DND-41 (cell line): ENCODE measurements around the gene TCERG1L.

Experiments used
- ATAC-seq: fragments of 200-7000 bp; cut with Tn5 transposase; 3 replicates; pipeline ENCODE4 v1.9.1; 2021; ENCODE audit warnings: low read depth; ENCODE audit not compliant: insufficient read depth
- DNase-seq: peaks from one replicate; pipeline ENCODE4 v3.0.0-alpha.2; 2020
- H2AFZ ChIP-seq: 2 replicates; pipeline ENCODE4 v1.6.0; 2012; ENCODE audit warnings: low read depth, low read length
- H3K27ac ChIP-seq: 2 replicates; pipeline ENCODE4 v1.5.1; 2012; ENCODE audit warnings: low read length, inconsistent platforms
- H3K27me3 ChIP-seq: fragments of 200-600 bp; sonication (generic); 2 replicates; pipeline ENCODE4 v1.6.0; 2012; ENCODE audit warnings: low read length, mild to moderate bottlenecking, inconsistent platforms; ENCODE audit not compliant: insufficient read depth, poor library complexity
- H3K36me3 ChIP-seq: 2 replicates; pipeline ENCODE4 v1.5.1; 2012; ENCODE audit warnings: low read length, inconsistent platforms; ENCODE audit not compliant: insufficient read depth
- H3K4me1 ChIP-seq: 2 replicates; pipeline ENCODE4 v1.5.1; 2012; ENCODE audit warnings: mild to moderate bottlenecking, low read length; ENCODE audit not compliant: insufficient read depth
- H3K4me2 ChIP-seq: 2 replicates; pipeline ENCODE4 v1.6.0; 2012; ENCODE audit warnings: mild to moderate bottlenecking, moderate library complexity, low read length, inconsistent platforms; ENCODE audit not compliant: insufficient read depth
- H3K4me3 ChIP-seq, 2 experiments: fragments of 200-600 bp in 1 of 2; shearing (Covaris generic) in 1 of 2; 2 replicates each; pipeline ENCODE4 v1.5.1; 2012 to 2016; ENCODE audit warnings: inconsistent platforms in 2 of 2, low read length in 2 of 2, mild to moderate bottlenecking in 2 of 2, low read depth in 1 of 2, moderate library complexity in 1 of 2
- H3K79me2 ChIP-seq: 2 replicates; pipeline ENCODE4 v1.6.0; 2012; ENCODE audit warnings: low read length, inconsistent platforms; ENCODE audit not compliant: insufficient read depth
- H3K9ac ChIP-seq: 2 replicates; pipeline ENCODE4 v1.6.0; 2012; ENCODE audit warnings: low read depth, mild to moderate bottlenecking, inconsistent platforms, low read length, moderate library complexity
- H3K9me3 ChIP-seq: 2 replicates; pipeline ENCODE4 v1.5.1; 2012; ENCODE audit warnings: low read length, moderate library complexity, mild to moderate bottlenecking, inconsistent platforms; ENCODE audit not compliant: insufficient read depth, severe bottlenecking
- H4K20me1 ChIP-seq: 2 replicates; pipeline ENCODE4 v1.6.0; 2012; ENCODE audit warnings: low read length; ENCODE audit not compliant: insufficient read depth
- EZH2 ChIP-seq: IDR thresholded peaks from 3 replicates; pipeline ENCODE4 v1.6.1; 2012; ENCODE audit warnings: borderline replicate concordance, low read depth, mild to moderate bottlenecking, moderate library complexity, low read length, inconsistent platforms; ENCODE audit not compliant: severe bottlenecking
- TF ChIP-seq, protein P1 (sequence below): IDR thresholded peaks from 2 replicates; pipeline ENCODE4 v1.5.1; 2012; ENCODE audit warnings: borderline replicate concordance, low read length, moderate library complexity, mild to moderate bottlenecking; ENCODE audit not compliant: poor library complexity, severe bottlenecking; ENCODE audit errors: extremely low read depth

TCERG1L gene

DNA sequence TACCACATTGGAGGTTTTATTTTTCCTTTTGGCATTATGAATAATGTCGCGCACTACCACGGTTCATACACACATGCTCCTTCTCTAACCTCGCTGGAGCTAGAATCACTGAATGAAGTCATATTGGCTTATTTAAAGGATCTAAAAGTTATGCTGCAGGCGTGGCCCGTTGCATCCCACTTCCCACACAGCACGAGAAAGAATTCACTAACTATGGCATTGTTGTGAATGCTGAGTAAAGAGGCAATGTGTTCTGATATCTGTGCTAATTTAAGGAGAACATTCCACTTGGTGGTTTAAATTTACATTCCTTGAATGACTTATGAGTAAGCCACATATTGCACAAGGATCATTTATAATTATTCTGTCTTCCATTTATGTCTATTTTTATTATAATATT lies 20.7 kb downstream of the TCERG1L start:
- TF ChIP-seq, protein P1, sequence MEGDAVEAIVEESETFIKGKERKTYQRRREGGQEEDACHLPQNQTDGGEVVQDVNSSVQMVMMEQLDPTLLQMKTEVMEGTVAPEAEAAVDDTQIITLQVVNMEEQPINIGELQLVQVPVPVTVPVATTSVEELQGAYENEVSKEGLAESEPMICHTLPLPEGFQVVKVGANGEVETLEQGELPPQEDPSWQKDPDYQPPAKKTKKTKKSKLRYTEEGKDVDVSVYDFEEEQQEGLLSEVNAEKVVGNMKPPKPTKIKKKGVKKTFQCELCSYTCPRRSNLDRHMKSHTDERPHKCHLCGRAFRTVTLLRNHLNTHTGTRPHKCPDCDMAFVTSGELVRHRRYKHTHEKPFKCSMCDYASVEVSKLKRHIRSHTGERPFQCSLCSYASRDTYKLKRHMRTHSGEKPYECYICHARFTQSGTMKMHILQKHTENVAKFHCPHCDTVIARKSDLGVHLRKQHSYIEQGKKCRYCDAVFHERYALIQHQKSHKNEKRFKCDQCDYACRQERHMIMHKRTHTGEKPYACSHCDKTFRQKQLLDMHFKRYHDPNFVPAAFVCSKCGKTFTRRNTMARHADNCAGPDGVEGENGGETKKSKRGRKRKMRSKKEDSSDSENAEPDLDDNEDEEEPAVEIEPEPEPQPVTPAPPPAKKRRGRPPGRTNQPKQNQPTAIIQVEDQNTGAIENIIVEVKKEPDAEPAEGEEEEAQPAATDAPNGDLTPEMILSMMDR: no peak
- no peak overlapping the region for H3K4me2 ChIP-seq
- H3K9ac ChIP-seq: no peak overlapping the region
- no peak overlapping the region for H2AFZ ChIP-seq
- no peaks in the 10 kb centered on the region for H3K9me3 ChIP-seq
- H3K27ac ChIP-seq: no peak overlapping the region
- no peaks in the 10 kb centered on the region for H4K20me1 ChIP-seq
- no peaks in the 10 kb centered on the region for H3K36me3 ChIP-seq
- no peaks in the 10 kb centered on the region for H3K79me2 ChIP-seq
- H3K4me3 ChIP-seq: no peak overlapping the region
- H3K4me1 ChIP-seq: no peaks in the 10 kb centered on the region
- DNase-seq (no peak), ATAC-seq (no peak)
- no peaks in the 10 kb centered on the region for H3K27me3 ChIP-seq

DNA sequence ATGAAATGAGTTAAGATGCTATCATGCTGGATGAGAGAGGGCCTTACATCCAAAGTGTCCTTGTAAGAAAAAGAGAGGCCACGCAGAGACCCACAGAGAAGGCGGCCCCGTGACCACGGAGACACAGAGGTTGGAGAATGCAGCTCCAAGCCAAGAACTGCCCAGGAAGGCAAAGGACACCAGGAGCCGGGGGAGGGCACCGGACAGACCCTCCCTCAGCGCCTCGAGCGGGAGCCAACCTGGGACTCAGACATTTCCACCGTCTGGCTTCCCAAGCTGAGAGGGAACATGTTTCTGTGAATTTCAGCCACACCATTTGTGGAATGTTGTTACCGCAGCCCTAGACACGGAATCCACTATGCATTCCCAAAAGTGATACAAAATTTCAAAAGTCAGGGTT lies 22.9 kb downstream of the TCERG1L start:
- H3K4me2 ChIP-seq: no peak overlapping the region
- H3K79me2 ChIP-seq: no peaks in the 10 kb centered on the region
- ATAC-seq (no peak), DNase-seq (no peak)
- H3K9ac ChIP-seq: no peak overlapping the region
- no peaks in the 10 kb centered on the region for H4K20me1 ChIP-seq
- no peaks in the 10 kb centered on the region for H3K4me1 ChIP-seq
- H2AFZ ChIP-seq: no peak overlapping the region
- H3K27ac ChIP-seq: no peak overlapping the region
- no peaks in the 10 kb centered on the region for H3K9me3 ChIP-seq
- no peak overlapping the region for H3K4me3 ChIP-seq
- H3K27me3 ChIP-seq: no peaks in the 10 kb centered on the region
- no peaks in the 10 kb centered on the region for H3K36me3 ChIP-seq
- TF ChIP-seq EZH2: no peak
- TF ChIP-seq, protein P1: no peak

DNA sequence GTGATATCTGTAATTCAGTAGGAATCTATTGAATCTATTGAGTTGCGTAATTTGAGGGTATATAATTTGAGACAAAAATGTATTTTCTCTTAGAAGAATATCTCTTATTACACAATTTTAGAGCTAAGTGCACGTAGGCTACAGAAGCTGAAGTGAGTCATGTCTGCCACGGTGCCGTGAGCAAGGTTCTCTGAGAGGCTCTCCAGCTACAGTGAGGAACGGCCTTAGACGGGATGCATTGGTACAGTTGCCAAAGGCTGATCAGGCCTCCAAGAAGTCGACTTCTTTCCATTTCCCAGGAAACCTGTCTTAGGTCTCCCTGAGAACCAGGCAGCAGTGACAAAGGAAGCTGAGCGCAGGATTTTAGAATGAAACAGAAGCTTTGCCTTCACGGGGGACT lies 28.6 kb downstream of the TCERG1L start:
- no peaks in the 10 kb centered on the region for H3K36me3 ChIP-seq
- H3K27me3 ChIP-seq: no peaks in the 10 kb centered on the region
- DNase-seq: no peak
- H4K20me1 ChIP-seq: no peaks in the 10 kb centered on the region
- no peaks in the 10 kb centered on the region for H3K79me2 ChIP-seq
- no peak for ATAC-seq
- H3K27ac ChIP-seq: no peak overlapping the region
- H2AFZ ChIP-seq: no peak overlapping the region
- no peak overlapping the region for H3K9ac ChIP-seq
- no peaks in the 10 kb centered on the region for H3K4me1 ChIP-seq
- H3K4me3 ChIP-seq: no peak overlapping the region
- no peaks in the 10 kb centered on the region for H3K9me3 ChIP-seq
- no peak overlapping the region for H3K4me2 ChIP-seq
- TF ChIP-seq EZH2: no peak
- TF ChIP-seq, protein P1: no peak

DNA sequence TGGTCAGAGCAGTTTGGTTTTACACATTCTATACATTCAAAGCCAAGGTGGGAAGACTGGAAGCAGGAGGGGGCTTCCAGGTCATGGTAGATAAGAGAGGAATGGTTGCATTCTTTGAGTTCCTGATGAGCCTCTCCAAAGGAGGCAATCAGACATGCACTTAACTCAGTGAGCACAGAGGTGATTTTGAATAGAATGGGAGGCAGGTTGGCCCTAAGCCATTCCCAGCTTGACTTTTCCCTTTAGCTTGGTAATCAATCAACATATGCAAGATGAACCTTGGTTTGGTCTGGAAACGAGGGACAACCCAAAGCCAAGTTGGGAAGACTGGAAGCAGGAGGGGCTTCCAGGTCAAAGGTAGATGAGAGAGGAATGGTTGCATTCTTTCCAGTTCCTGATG lies 31.4 kb downstream of the TCERG1L start:
- Histone ChIP-seq H2AFZ (no peak overlapping the region), H3K9ac (no peak overlapping the region), H3K27me3 (no peaks in the 10 kb centered on the region), H3K4me1 (no peaks in the 10 kb centered on the region), H4K20me1 (no peaks in the 10 kb centered on the region), H3K79me2 (no peaks in the 10 kb centered on the region), H3K9me3 (no peaks in the 10 kb centered on the region), H3K27ac (no peak overlapping the region), H3K4me3 (no peak overlapping the region), H3K4me2 (no peak overlapping the region), H3K36me3 (no peaks in the 10 kb centered on the region)
- TF ChIP-seq, protein P1: no peak
- TF ChIP-seq EZH2: no peak
- ATAC-seq: no peak
- no peak for DNase-seq
